ENCODE data around the gene ZFP69B. TPM values are rescaled to one million over a fixed set of nuclear protein-coding genes. Genes with fewer than 3 reads are reported as not detected.

Gene ZFP69B
- total and polyA plus RNA-seq, 10 of the 15 experiments (the other 5 are each of a cell fraction or from before 2014, with no cell fraction given), result 1.3 to 5.7 (median 3.4) TPM

DNA sequence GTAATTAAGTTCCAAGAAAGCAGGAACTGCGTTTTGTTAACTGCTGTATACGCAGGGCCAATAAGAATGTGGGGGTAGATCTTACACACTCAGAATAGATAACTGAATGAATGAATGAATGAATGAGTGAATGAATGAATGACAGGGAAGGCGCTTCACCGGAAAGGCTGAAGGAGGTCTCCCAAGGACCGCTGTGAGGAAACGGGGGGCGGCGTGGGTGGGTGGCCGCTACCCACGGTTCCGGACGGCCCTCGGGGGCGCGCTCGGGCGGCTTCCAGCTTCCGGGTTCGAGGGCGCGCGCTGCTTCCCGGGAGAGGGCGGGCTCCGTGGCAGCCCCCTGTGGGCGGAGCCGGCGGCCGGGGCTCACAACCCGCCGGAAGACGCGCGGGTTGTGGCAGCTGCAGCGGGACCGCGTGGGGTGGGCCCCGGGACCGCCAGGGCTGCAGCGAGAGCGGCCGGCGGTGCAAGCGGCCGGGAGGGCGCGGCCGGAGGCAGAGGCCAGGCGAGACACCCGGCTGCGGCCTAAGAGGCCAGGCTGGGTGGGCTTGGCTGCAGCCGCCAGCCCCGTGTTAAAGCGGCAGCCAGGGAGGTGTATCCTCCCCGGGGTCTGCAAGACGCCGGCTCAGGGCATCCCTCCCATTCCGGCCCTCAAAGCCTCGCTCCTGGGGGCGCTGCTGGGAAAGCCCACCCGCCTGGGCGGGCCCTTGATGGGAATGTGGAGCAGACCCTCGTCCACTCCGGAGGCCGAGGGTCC, 26.8 kb downstream of the ZFP69B start, which contains the start of gene ZFP69:
Gene ZFP69, plus strand, starts transcription at position 367 of the 754 bp plus-strand sequence. CDS start 2,072 bp downstream, outside the sequence.
- Histone ChIP-seq H3K79me2 (ENCODE audit: control insufficient read depth, insufficient read depth, low read length) (no peaks in the 10 kb centered on the region), H3K4me3 (peak within 1 kb of the TSS; percentile 83), H3K4me1 (ENCODE audit: control insufficient read depth, insufficient read depth, low read length) (no peaks in the 10 kb centered on the region), H3K9ac (ENCODE audit: control insufficient read depth, insufficient read depth, low read length) (peak within 1 kb of the TSS; percentile 71), H3K27me3 (replicated peaks in 1 of 2; ENCODE audit: control insufficient read depth in 2 of 2, insufficient read depth in 2 of 2, low read length in 1 of 2) (no peaks in the 10 kb centered on the region), H3K9me3 (replicated peaks; ENCODE audit: control insufficient read depth, insufficient read depth, low read length) (peaks cover 13% of the 10 kb centered on the region; the same call in 2 of the 3 replicates), H4K20me1 (ENCODE audit: control insufficient read depth, insufficient read depth) (no peaks in the 10 kb centered on the region), H3K36me3 (ENCODE audit: control insufficient read depth in 2 of 2, insufficient read depth in 2 of 2, low read length in 1 of 2) (no peaks in the 10 kb centered on the region), H3K4me2 (ENCODE audit: control insufficient read depth, insufficient read depth) (peak within 1 kb of the TSS; percentile 81), H2AFZ (ENCODE audit: control insufficient read depth, low read depth, low read length) (peak within 1 kb of the TSS; percentile 96), H3K27ac (ENCODE audit: control insufficient read depth, insufficient read depth) (peak within 1 kb of the TSS; percentile 72)
- DNase-seq (ENCODE audit: low read depth, low spot score) (no peak), FAIRE-seq (peak; percentile 66), ATAC-seq (peak; percentile 96)
- WGBS (ENCODE audit: insufficient coverage, insufficient replicate concordance, low lambda C conversion rate, missing lambda C conversion rate), result under 1% methylated on average over 61 of the region's 65 CpGs
- BruUV-seq (replicated peaks), result no TSS peak
- RAD21 ChIA-PET (ENCODE audit: unreplicated experiment), result interaction anchor here (0.9 kb wide), 1 partner anchor 55 kb away, joined by 3 read pairs; the partner anchor contains the start of gene ZNF684
- POLR2A ChIA-PET, result no interaction called here
- CTCF ChIA-PET, result interaction anchor here (0.5 to 3.3 kb wide), 2 partner anchors 55 to 136 kb away, joined by 3 to 18 read pairs; partner anchors contain the start of gene ZNF684
- intact Hi-C loops (cut with micrococcal nuclease; ENCODE audit: unreplicated experiment), result no loop called here
- in situ Hi-C loops (cut with MboI), result no loop called here
- SMC1A ChIA-PET (ENCODE audit: uncharacterized antibody, unreplicated experiment), result no interaction called here
- no peak for TF ChIP-seq CHD1 (IDR thresholded peaks at IDR 0.05; ENCODE audit: low read depth, low read length)
- peak; percentile 34; the same call in 1 of the 3 replicates for TF ChIP-seq POU2F2 (IDR thresholded peaks at IDR 0.05; ENCODE audit: borderline replicate concordance, low read depth, low read length)
- peak; percentile 54 for TF ChIP-seq MYC (IDR thresholded peaks at IDR 0.05; ENCODE audit: insufficient read depth, insufficient read length, insufficient replicate concordance, low read length, severe bottlenecking)
- no peak for TF ChIP-seq FOXK2 (IDR thresholded peaks at IDR 0.05)
- TF ChIP-seq STAT3 (IDR thresholded peaks at IDR 0.05; ENCODE audit: low read depth, low read length), result no peak
- TF ChIP-seq CBX5 (IDR thresholded peaks at IDR 0.05; ENCODE audit: low read depth), result 0 out of 2 replicates have a peak, but pooled peaks have one; percentile 22
- TF ChIP-seq TAF1 (IDR thresholded peaks at IDR 0.05; ENCODE audit: borderline replicate concordance, low read depth, low read length), result peak; percentile 68; the same call in 1 of the 2 replicates
- TF ChIP-seq, protein P1, sequence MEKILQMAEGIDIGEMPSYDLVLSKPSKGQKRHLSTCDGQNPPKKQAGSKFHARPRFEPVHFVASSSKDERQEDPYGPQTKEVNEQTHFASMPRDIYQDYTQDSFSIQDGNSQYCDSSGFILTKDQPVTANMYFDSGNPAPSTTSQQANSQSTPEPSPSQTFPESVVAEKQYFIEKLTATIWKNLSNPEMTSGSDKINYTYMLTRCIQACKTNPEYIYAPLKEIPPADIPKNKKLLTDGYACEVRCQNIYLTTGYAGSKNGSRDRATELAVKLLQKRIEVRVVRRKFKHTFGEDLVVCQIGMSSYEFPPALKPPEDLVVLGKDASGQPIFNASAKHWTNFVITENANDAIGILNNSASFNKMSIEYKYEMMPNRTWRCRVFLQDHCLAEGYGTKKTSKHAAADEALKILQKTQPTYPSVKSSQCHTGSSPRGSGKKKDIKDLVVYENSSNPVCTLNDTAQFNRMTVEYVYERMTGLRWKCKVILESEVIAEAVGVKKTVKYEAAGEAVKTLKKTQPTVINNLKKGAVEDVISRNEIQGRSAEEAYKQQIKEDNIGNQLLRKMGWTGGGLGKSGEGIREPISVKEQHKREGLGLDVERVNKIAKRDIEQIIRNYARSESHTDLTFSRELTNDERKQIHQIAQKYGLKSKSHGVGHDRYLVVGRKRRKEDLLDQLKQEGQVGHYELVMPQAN (conservative IDR thresholded peaks at IDR 0.05), result peak; percentile 64
- no peak for TF ChIP-seq CREM (IDR thresholded peaks at IDR 0.05; ENCODE audit: low read depth)
- peak; percentile 60; the same call in 1 of the 2 replicates for TF ChIP-seq NR2F1 (conservative IDR thresholded peaks at IDR 0.05)
- no peak for TF ChIP-seq BRCA1 (IDR thresholded peaks at IDR 0.05; ENCODE audit: low read depth, low read length)
- TF ChIP-seq TCF12 (IDR thresholded peaks at IDR 0.05; ENCODE audit: low read depth, low read length), result peak; percentile 13; the same call in 1 of the 2 replicates
- 0 out of 2 replicates have a peak, but pooled peaks have one; percentile 42 for TF ChIP-seq ASH2L (IDR thresholded peaks at IDR 0.05; ENCODE audit: borderline replicate concordance, low read depth)
- peak; percentile 86 for TF ChIP-seq LARP7 (IDR thresholded peaks at IDR 0.05)
- no peak for TF ChIP-seq CBX3 (IDR thresholded peaks at IDR 0.05; ENCODE audit: borderline replicate concordance, low read depth)
- TF ChIP-seq IKZF1 (conservative IDR thresholded peaks at IDR 0.05), result peak; percentile 80
- peak; percentile 59; the same call in 1 of the 2 replicates for TF ChIP-seq PKNOX1 (IDR thresholded peaks at IDR 0.05)

All from GM12878 (cell line).